NT2/D1 (cell line): ENCODE data around the gene TTPAL.

ENCODE experiments used
- DNase-seq: peaks from one replicate; pipeline ENCODE4 v3.0.0-alpha.2; 2011; ENCODE audit warnings: low read depth, low spot score
- H3K27me3 ChIP-seq: 2 replicates; pipeline ENCODE4 v1.6.0; 2011; ENCODE audit warnings: mild to moderate bottlenecking; ENCODE audit not compliant: insufficient read length, insufficient read depth
- H3K36me3 ChIP-seq: 2 replicates; pipeline ENCODE4 v1.6.1; 2011; ENCODE audit warnings: mild to moderate bottlenecking, low read length, mixed read lengths; ENCODE audit not compliant: insufficient read depth, insufficient read length
- H3K4me1 ChIP-seq: 2 replicates; pipeline ENCODE4 v1.5.1; 2011; ENCODE audit not compliant: insufficient read depth, insufficient read length
- H3K4me3 ChIP-seq: 2 replicates; pipeline ENCODE4 v1.5.1; 2011; ENCODE audit warnings: low read depth; ENCODE audit not compliant: insufficient read length
- H3K9ac ChIP-seq: 2 replicates; pipeline ENCODE4 v1.6.0; 2011; ENCODE audit warnings: low read depth; ENCODE audit not compliant: insufficient read length
- H3K9me3 ChIP-seq: 2 replicates; pipeline ENCODE4 v1.5.1; 2011; ENCODE audit warnings: mild to moderate bottlenecking, low read length; ENCODE audit not compliant: insufficient read depth
- SUZ12 ChIP-seq: IDR thresholded peaks from 2 replicates; pipeline ENCODE4 v1.6.1; 2011; ENCODE audit not compliant: insufficient read length, insufficient read depth; ENCODE audit errors: extremely low read depth
- YY1 ChIP-seq: IDR thresholded peaks from 2 replicates; pipeline ENCODE4 v1.6.1; 2011; ENCODE audit not compliant: insufficient read length, insufficient read depth
- ZNF274 ChIP-seq: IDR thresholded peaks from 2 replicates; pipeline ENCODE4 v1.6.1; 2011; ENCODE audit warnings: mild to moderate bottlenecking, low read depth, low read length

Gene TTPAL

DNA sequence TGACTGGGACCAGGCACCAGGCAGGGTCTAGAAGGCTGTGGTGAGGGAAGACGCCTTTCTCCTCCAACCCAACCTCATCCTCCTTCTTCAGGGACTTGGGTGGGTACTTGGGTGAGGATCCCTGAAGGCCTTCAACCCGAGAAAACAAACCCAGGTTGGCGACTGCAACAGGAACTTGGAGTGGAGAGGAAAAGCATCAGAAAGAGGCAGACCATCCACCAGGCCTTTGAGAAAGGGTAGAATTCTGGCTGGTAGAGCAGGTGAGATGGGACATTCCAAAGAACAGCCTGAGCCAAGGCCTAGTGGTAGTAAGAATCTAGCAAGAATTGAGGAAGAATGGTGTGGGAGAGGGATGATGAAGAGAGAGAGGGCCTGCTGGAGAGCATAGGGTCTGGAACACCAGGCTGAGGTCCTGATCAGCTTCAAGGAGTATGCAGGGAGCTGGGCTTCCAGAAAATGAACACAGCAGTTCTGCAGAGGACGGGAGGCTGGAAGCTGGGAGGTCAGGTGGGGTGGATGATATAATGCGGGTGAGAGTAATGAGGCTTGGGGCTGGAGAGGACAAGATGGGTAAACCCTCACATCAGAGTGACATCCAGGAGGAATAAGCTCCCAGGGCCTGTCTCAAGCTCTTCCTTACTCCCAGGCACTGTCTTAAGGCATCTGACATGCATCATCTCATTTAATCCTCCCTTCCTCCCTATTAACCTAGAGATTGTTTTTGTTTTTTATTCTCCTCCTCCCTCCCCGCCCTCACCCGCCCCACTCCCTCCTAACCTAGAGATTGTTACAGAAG lies 45.2 kb upstream of the TTPAL start:
- no peak for DNase-seq
- H3K4me3 ChIP-seq: no peak overlapping the region
- H3K9ac ChIP-seq: no peak overlapping the region
- H3K27me3 ChIP-seq: no peaks in the 10 kb centered on the region
- H3K36me3 ChIP-seq: no peaks in the 10 kb centered on the region
- no peaks in the 10 kb centered on the region for H3K4me1 ChIP-seq
- no peaks in the 10 kb centered on the region for H3K9me3 ChIP-seq
- TF ChIP-seq ZNF274 (no peak), SUZ12 (no peak), YY1 (no peak)

DNA sequence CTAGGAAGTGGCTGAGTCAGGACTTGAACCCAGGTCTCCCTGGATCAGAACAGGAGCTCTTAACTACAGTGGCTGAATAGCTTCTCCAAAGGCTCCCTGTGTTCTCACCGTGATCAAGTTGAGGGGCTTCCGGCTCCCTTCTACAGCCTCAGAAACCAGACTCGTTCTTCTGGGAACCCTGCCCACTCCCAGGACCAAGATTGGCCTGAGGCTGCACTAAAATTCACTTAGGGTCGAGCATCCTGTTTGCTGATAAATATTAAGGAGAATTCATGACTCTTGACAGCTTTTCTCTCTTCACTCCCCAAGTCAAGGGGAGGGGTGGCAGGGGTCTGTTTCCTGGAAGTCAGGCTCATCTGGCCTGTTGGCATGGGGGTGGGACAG lies 44.6 kb upstream of the TTPAL start:
- TF ChIP-seq SUZ12 (no peak), ZNF274 (no peak), YY1 (no peak)
- Histone ChIP-seq H3K9ac (no peak overlapping the region), H3K27me3 (no peaks in the 10 kb centered on the region), H3K4me3 (no peak overlapping the region), H3K9me3 (no peaks in the 10 kb centered on the region), H3K36me3 (no peaks in the 10 kb centered on the region), H3K4me1 (no peaks in the 10 kb centered on the region)
- DNase-seq: no peak

DNA sequence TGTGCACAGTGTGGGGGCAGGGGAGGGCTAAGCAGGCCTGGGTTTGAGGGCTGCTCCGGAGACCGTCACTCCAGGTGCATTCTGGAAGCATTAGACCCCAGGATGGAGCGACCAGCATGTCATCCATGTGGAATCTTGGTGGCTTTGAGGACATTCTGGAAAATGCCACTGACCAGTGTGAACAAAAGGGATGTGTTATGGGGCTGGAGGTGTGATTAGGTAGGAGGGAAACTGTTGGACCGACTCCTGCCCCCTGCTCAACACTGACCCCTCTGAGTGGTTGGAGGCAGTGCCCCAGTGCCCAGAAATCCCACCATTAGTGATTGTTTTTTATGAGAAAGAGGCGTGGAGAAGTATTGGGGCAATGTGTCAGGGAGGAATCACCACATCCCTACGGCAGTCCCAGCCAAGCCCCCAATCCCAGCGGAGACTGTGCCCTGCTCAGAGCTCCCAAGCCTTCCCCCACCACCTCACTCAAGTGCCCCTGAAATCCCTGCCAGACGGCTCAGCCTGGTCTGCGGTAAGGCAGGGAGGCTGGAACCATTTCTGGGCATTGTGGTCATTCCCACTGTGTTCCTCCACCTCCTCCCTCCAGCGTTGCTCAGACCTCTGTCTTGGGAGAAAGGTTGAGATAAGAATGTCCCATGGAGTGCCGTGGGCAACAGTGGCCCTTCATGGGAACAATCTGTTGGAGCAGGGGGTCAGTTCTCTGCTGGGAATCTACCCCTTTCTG lies 44.0 kb upstream of the TTPAL start:
- Histone ChIP-seq H3K36me3 (no peaks in the 10 kb centered on the region), H3K4me1 (no peaks in the 10 kb centered on the region), H3K9me3 (no peaks in the 10 kb centered on the region), H3K9ac (no peak overlapping the region), H3K4me3 (no peak overlapping the region), H3K27me3 (no peaks in the 10 kb centered on the region)
- no peak for TF ChIP-seq ZNF274
- no peak for TF ChIP-seq YY1
- no peak for TF ChIP-seq SUZ12
- DNase-seq: no peak

DNA sequence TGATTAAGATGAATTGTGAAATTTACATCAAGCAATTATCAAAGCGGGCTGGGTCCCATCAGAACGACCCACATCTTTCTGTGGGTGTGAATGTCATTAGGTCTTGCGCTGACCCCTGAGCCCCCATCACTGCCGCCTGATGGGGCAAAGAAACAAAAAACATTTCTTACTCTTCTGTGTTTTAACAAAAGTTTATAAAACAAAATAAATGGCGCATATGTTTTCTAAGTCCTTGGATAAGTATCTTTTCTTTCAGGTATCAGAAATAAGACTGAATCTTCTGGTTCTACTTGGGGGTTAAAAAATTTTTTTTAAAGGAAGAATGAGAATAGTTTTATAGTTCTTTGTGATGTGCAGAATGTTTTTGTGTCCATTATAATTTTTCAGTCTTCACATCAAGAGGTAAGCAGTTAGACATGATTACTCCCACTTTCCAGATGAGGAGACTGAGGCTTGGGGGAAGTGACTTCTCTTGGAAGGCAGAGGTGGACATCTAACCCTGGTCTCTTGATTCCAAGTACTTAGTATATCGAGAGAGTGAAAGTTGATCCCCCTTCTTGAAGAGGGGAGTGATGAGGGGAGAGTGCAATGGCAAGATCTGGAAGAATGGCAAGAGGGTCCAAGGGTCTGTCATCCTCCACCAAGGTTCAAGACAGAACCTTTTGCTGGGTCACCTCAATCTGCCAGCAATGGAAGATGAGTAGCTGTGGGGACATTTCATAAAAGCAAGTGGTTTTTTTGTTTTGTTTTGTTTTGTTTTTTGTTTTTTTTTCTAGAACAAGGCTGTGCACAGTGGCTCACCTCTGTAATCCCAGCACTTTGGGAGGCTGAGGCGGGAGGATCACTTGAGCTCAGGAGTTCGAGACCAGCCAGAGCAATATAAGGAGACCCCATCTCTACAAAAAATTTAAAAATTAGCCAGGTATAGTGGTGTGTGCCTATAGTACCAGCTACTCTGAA lies 42.8 kb upstream of the TTPAL start:
- no peaks in the 10 kb centered on the region for H3K4me1 ChIP-seq
- H3K9ac ChIP-seq: no peak overlapping the region
- no peak for DNase-seq

DNA sequence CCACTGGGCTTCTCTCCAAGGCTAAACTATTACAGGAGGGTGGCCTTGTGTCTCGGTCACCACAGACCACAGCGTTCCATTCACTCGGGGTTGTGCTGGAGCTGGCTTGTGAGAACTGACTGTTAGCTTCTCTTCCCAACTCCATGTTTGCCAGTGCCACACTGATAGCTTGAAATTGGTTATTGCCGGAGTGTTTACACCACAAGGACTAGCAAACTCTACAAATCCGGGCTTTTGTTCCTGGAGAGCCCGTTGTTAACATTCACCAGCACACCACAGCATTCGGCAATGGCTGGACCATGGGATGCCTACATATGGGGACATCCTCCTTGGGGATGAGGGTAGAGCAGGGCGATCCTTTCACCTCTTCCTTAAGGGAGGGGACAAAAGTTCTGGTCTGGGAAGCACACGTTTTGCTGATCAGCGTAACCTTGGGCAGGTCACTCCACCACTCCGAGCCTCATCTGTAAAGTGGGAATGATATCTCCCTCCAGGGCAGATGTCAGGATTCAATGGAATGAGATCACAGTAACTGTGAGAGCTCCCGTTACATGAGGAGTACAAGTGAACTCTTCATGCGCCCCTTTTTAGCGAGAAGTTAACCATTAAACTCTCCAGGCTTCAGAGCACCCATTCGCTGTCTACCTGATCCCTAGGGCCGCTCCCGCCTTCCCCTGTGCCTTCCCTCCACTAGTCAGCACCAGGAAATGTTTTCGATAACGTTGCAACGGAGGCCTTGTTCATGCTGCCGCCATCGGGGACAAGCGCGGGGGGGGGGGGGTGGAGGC lies 41.7 kb upstream of the TTPAL start:
- TF ChIP-seq SUZ12: no peak
- no peaks in the 10 kb centered on the region for H3K27me3 ChIP-seq
- H3K9ac ChIP-seq: no peak overlapping the region
- DNase-seq: no peak
- H3K4me3 ChIP-seq: no peak overlapping the region
- no peaks in the 10 kb centered on the region for H3K36me3 ChIP-seq
- H3K9me3 ChIP-seq: no peaks in the 10 kb centered on the region
- H3K4me1 ChIP-seq: no peaks in the 10 kb centered on the region

More for the DNA sequence above, 42.8 kb upstream of the TTPAL start:
- no peaks in the 10 kb centered on the region for H3K9me3 ChIP-seq
- no peaks in the 10 kb centered on the region for H3K27me3 ChIP-seq
- TF ChIP-seq ZNF274 (no peak), YY1 (no peak), SUZ12 (no peak)
- H3K36me3 ChIP-seq: no peaks in the 10 kb centered on the region
- no peak overlapping the region for H3K4me3 ChIP-seq

DNA sequence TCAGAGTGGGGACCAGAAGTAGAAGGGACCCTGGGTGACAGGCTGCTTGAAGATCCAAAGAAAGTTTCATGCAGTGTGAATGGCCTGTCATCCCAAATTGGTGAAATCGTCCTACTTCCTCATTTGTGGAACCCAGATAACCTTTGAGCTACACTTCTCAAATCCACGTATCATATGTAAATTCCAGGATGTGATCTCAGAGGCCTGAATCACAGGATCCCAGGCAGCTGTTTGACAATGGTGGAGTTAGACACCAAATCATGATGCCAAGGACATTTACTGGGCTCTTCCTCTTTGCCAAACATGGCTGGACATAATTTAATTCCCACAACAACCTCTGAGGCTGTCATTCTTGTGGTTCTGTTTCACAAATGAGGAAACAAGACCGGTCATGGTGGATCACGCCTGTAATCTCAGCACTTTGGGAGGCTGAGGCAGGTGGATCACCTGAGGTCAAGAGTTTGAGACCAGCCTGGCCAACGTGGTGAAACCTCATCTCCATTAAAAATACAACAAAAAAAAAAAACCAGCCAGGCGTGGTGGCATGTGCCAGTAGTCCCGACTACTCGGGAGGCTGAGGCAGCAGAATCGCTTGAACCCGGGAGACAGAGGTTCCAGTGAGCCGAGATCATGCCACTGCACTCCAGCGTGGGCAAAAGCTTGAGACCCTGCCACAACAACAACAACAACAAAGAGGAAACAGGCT lies 39.9 kb upstream of the TTPAL start:
- Histone ChIP-seq H3K9ac (no peak overlapping the region), H3K27me3 (no peaks in the 10 kb centered on the region), H3K4me3 (no peak overlapping the region), H3K36me3 (no peaks in the 10 kb centered on the region), H3K4me1 (no peaks in the 10 kb centered on the region), H3K9me3 (no peaks in the 10 kb centered on the region)
- no peak for DNase-seq
- TF ChIP-seq ZNF274 (no peak), SUZ12 (no peak), YY1 (no peak)
